Liver (tissue), 9 donors: ENCODE results near the gene TUBB3. TPM values are rescaled to one million over a fixed set of nuclear protein-coding genes. Genes with fewer than 3 reads are reported as not detected.

Experiments
- DNase-seq: peaks from one replicate; pipeline ENCODE4 v3.0.0-alpha.2; 2017; ENCODE audit warnings: low spot score
- H3K27ac ChIP-seq, 2 donors: one replicate each; pipeline ENCODE4 v1.7.0; 2013; ENCODE audit warnings: inconsistent platforms in 2 of 2, low read length in 2 of 2, control low read depth in 1 of 2, low read depth in 1 of 2, mild to moderate bottlenecking in 1 of 2
- H3K27me3 ChIP-seq, 4 donors: one replicate each; pipeline versions ENCODE4 v1.6.1 to v1.7.0; 2013; ENCODE audit warnings: low read length in 3 of 4, inconsistent platforms in 1 of 4, mild to moderate bottlenecking in 1 of 4, moderate library complexity in 1 of 4; ENCODE audit not compliant: control insufficient read depth in 4 of 4, insufficient read depth in 4 of 4
- H3K36me3 ChIP-seq, 4 donors: one replicate each; pipeline versions ENCODE4 v1.6.1 to v1.7.0; 2013; ENCODE audit warnings: low read length in 3 of 4, mild to moderate bottlenecking in 3 of 4, low read depth in 1 of 4, moderate library complexity in 1 of 4; ENCODE audit not compliant: control insufficient read depth in 4 of 4, insufficient read depth in 3 of 4
- H3K4me1 ChIP-seq, 4 donors: one replicate each; pipeline versions ENCODE4 v1.6.1 to v1.7.0; 2013; ENCODE audit warnings: low read length in 3 of 4, mild to moderate bottlenecking in 3 of 4, moderate library complexity in 1 of 4; ENCODE audit not compliant: control insufficient read depth in 4 of 4, insufficient read depth in 4 of 4
- H3K4me3 ChIP-seq, 3 donors: one replicate each; pipeline versions ENCODE4 v1.6.1 to v1.7.0; 2013; ENCODE audit warnings: low read length in 3 of 3, control low read depth in 1 of 3, low read depth in 1 of 3, mild to moderate bottlenecking in 1 of 3
- H3K9ac ChIP-seq, 2 donors: one replicate each; pipeline ENCODE4 v1.7.0; 2013; ENCODE audit warnings: low read length in 2 of 2, mild to moderate bottlenecking in 2 of 2, moderate library complexity in 2 of 2, control low read depth in 1 of 2, low read depth in 1 of 2
- H3K9me3 ChIP-seq, 4 donors: one replicate each; pipeline versions ENCODE4 v1.6.1 to v1.7.0; 2013; ENCODE audit warnings: low read length in 3 of 4; ENCODE audit not compliant: control insufficient read depth in 4 of 4
- EGR1 ChIP-seq, 2 donors: IDR thresholded peaks; 2 replicates each; pipeline ENCODE4 v1.6.1; 2016 to 2018; ENCODE audit warnings: antibody characterized with exemption in 2 of 2, low read depth in 2 of 2
- FOXA1 ChIP-seq: IDR thresholded peaks from 2 replicates; pipeline ENCODE4 v1.6.1; 2016; ENCODE audit warnings: antibody characterized with exemption
- FOXA2 ChIP-seq: IDR thresholded peaks from 2 replicates; pipeline ENCODE4 v1.6.1; 2016; ENCODE audit warnings: antibody characterized with exemption
- GABPA ChIP-seq, 2 donors: IDR thresholded peaks in 1 of 2; conservative IDR thresholded peaks in 1 of 2; 2 replicates each; pipeline ENCODE4 v1.6.1; 2016; ENCODE audit warnings: antibody characterized with exemption in 2 of 2, mild to moderate bottlenecking in 1 of 2, moderate library complexity in 1 of 2
- HNF4A ChIP-seq, 2 donors: conservative IDR thresholded peaks; 2 replicates each; pipeline ENCODE4 v1.6.1; 2016; ENCODE audit warnings: antibody characterized with exemption in 2 of 2, mild to moderate bottlenecking in 2 of 2
- HNF4G ChIP-seq: IDR thresholded peaks from 2 replicates; pipeline ENCODE4 v1.6.1; 2016; ENCODE audit warnings: antibody characterized with exemption
- JUND ChIP-seq, 2 donors: IDR thresholded peaks; 2 replicates each; pipeline ENCODE4 v1.6.1; 2016; ENCODE audit warnings: antibody characterized with exemption in 2 of 2
- NR2F2 ChIP-seq: IDR thresholded peaks from 2 replicates; pipeline ENCODE4 v1.6.1; 2016; ENCODE audit warnings: antibody characterized with exemption
- RAD21 ChIP-seq, 2 donors: IDR thresholded peaks; 2 replicates each; pipeline ENCODE4 v1.6.1; 2016; ENCODE audit warnings: antibody characterized with exemption in 2 of 2, mild to moderate bottlenecking in 2 of 2
- RXRA ChIP-seq, 2 donors: IDR thresholded peaks; 2 replicates each; pipeline ENCODE4 v1.6.1; 2017 to 2018; ENCODE audit warnings: antibody characterized with exemption in 2 of 2, mild to moderate bottlenecking in 1 of 2
- SP1 ChIP-seq: IDR thresholded peaks from 2 replicates; pipeline ENCODE4 v1.6.1; 2018; ENCODE audit warnings: antibody characterized with exemption, mild to moderate bottlenecking
- TAF1 ChIP-seq: conservative IDR thresholded peaks from 2 replicates; pipeline ENCODE4 v1.6.1; 2016; ENCODE audit warnings: antibody characterized with exemption, mild to moderate bottlenecking
- YY1 ChIP-seq: IDR thresholded peaks from 2 replicates; pipeline ENCODE4 v1.6.1; 2016; ENCODE audit warnings: antibody characterized with exemption, mild to moderate bottlenecking
- WGBS: extraction: QIAGEN DNeasy Blood & Tissue Kit; methylation state at CpG from one replicate; pipeline ENCODE4 v1.1.7; 2013; 5-methylcytosine and 5-hydroxymethylcytosine counted together
- polyA plus RNA-seq, 2 donors: library from polyadenylated mRNA; stranded (reverse) in 1 of 2; unstranded in 1 of 2; fragments of 200-250 nt in 1 of 2; fragments of >200 nt in 1 of 2; fragmentation: Nextera tagmentation in 1 of 2; extraction: Ambion mirVana in 1 of 2; gene quantifications; one replicate each; pipeline versions ENCODE4 v1.2.1 to v1.2.3, GENCODE V29; 2013 to 2015
- total RNA-seq, 2 donors: library from RNA; depleted of rRNA; stranded (reverse); fragments of >200 nt; gene quantifications; one replicate each; pipeline ENCODE4 v1.2.3, GENCODE V29; 2014
- TF ChIP-seq, protein P1 (sequence below): fragments of 150-350 bp; IDR thresholded peaks from 2 replicates; pipeline ENCODE4 v1.5.1; 2017; ENCODE audit warnings: improper control_type of control experiment, low read depth, low read length; ENCODE audit not compliant: missing input control
- TF ChIP-seq, protein P2 (sequence below): IDR thresholded peaks from 2 replicates; pipeline ENCODE4 v1.6.1; 2016; ENCODE audit warnings: antibody characterized with exemption, mild to moderate bottlenecking
- TF ChIP-seq, protein P3 (sequence below): IDR thresholded peaks from 2 replicates; pipeline ENCODE4 v1.6.1; 2016; ENCODE audit warnings: antibody characterized with exemption
- TF ChIP-seq, protein P4 (sequence below): IDR thresholded peaks from 2 replicates; pipeline ENCODE4 v1.6.1; 2016; ENCODE audit warnings: antibody characterized with exemption
- TF ChIP-seq, protein P5 (sequence below): IDR thresholded peaks from 2 replicates; pipeline ENCODE4 v1.6.1; 2016; ENCODE audit warnings: antibody characterized with exemption
- donor health status: healthy.
- donor health status: healthy.
- donor health status: healthy.
- donor health status: healthy.
- donor health status: healthy.

TUBB3 gene
- total and polyA plus RNA-seq, 4 donors, result 0.17 to 0.89 (median 0.25) TPM; not detected in 1

DNA sequence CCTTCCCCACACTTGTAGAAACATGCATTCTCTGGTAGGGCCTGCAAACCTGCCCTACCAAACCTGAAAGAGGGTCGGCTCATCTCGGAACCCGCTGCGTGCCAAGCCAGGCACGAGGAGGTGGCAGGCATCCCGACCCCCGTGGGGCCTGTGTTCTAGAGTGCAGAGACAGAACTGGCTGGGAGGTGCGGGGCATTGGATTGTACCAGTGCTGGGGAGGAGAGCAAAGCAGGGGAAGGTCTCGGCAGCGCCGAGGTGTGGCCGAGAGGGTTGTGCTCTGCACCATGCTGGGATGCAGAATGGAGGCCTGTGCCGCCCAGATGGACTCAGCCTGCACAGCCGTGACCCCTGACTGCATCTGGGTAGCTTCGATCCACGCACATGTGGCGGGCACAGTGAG lies 22.3 kb upstream of the TUBB3 start:
- no peak for DNase-seq
- Histone ChIP-seq H3K27ac (no peak overlapping the region), H3K9me3 (no peaks in the 10 kb centered on the region), H3K27me3 (no peaks in the 10 kb centered on the region), H3K9ac (no peak overlapping the region), H3K36me3 (peaks cover 25 to 76% (median 41%) of the 10 kb centered on the region in 4 donors), H3K4me1 (no peaks in the 10 kb centered on the region), H3K4me3 (no peak overlapping the region)
- 97% methylated on average over 17 of the region's 17 CpGs for WGBS
- TF ChIP-seq GABPA (IDR thresholded peaks at IDR 0.05 in 1 of 2, conservative IDR thresholded peaks at IDR 0.05 in 1 of 2), result no peak
- TF ChIP-seq HNF4A (conservative IDR thresholded peaks at IDR 0.05), result no peak
- no peak for TF ChIP-seq JUND (IDR thresholded peaks at IDR 0.05)
- no peak for TF ChIP-seq FOXA1
- TF ChIP-seq, protein P1, sequence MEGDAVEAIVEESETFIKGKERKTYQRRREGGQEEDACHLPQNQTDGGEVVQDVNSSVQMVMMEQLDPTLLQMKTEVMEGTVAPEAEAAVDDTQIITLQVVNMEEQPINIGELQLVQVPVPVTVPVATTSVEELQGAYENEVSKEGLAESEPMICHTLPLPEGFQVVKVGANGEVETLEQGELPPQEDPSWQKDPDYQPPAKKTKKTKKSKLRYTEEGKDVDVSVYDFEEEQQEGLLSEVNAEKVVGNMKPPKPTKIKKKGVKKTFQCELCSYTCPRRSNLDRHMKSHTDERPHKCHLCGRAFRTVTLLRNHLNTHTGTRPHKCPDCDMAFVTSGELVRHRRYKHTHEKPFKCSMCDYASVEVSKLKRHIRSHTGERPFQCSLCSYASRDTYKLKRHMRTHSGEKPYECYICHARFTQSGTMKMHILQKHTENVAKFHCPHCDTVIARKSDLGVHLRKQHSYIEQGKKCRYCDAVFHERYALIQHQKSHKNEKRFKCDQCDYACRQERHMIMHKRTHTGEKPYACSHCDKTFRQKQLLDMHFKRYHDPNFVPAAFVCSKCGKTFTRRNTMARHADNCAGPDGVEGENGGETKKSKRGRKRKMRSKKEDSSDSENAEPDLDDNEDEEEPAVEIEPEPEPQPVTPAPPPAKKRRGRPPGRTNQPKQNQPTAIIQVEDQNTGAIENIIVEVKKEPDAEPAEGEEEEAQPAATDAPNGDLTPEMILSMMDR, result no peak
- TF ChIP-seq, protein P2, sequence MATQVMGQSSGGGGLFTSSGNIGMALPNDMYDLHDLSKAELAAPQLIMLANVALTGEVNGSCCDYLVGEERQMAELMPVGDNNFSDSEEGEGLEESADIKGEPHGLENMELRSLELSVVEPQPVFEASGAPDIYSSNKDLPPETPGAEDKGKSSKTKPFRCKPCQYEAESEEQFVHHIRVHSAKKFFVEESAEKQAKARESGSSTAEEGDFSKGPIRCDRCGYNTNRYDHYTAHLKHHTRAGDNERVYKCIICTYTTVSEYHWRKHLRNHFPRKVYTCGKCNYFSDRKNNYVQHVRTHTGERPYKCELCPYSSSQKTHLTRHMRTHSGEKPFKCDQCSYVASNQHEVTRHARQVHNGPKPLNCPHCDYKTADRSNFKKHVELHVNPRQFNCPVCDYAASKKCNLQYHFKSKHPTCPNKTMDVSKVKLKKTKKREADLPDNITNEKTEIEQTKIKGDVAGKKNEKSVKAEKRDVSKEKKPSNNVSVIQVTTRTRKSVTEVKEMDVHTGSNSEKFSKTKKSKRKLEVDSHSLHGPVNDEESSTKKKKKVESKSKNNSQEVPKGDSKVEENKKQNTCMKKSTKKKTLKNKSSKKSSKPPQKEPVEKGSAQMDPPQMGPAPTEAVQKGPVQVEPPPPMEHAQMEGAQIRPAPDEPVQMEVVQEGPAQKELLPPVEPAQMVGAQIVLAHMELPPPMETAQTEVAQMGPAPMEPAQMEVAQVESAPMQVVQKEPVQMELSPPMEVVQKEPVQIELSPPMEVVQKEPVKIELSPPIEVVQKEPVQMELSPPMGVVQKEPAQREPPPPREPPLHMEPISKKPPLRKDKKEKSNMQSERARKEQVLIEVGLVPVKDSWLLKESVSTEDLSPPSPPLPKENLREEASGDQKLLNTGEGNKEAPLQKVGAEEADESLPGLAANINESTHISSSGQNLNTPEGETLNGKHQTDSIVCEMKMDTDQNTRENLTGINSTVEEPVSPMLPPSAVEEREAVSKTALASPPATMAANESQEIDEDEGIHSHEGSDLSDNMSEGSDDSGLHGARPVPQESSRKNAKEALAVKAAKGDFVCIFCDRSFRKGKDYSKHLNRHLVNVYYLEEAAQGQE, result no peak
- TF ChIP-seq, protein P3, sequence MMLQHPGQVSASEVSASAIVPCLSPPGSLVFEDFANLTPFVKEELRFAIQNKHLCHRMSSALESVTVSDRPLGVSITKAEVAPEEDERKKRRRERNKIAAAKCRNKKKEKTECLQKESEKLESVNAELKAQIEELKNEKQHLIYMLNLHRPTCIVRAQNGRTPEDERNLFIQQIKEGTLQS, result no peak
- TF ChIP-seq YY1, result no peak
- no peak for TF ChIP-seq NR2F2
- TF ChIP-seq RAD21 (IDR thresholded peaks at IDR 0.05), result no peak
- no peak for TF ChIP-seq HNF4G
- TF ChIP-seq SP1, result no peak
- TF ChIP-seq, protein P4, sequence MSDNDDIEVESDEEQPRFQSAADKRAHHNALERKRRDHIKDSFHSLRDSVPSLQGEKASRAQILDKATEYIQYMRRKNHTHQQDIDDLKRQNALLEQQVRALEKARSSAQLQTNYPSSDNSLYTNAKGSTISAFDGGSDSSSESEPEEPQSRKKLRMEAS, result no peak
- no peak for TF ChIP-seq EGR1 (IDR thresholded peaks at IDR 0.05; ENCODE audit: low read depth in 2 of 2)
- TF ChIP-seq FOXA2, result no peak

DNA sequence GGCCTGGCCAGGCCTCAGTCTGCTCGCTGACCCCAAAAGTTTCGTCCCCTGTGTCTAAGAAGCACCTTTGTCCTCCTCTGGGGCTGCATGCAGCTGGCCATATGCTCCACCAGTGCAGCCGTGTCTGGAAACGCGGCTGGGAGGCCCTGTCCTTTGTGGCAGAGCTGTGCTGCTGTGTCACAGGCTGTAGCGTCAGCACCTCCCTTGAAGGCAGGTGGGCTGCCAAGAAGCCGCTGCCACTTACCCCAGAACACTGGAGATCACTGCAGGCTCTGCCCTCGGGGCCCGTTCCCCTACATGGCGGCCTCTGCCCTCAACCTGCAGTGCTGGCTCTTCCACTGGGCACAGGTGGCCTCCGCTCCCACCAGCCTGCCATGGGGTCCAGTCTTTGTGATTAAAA lies 20.2 kb upstream of the TUBB3 start:
- Histone ChIP-seq H3K27ac (no peak overlapping the region), H3K4me1 (no peaks in the 10 kb centered on the region), H3K9me3 (no peaks in the 10 kb centered on the region), H3K9ac (no peak overlapping the region), H3K36me3 (peaks cover 27 to 74% (median 44%) of the 10 kb centered on the region in 4 donors), H3K4me3 (no peak overlapping the region), H3K27me3 (no peaks in the 10 kb centered on the region)
- 92% methylated on average over 11 of the region's 11 CpGs for WGBS
- DNase-seq, result no peak
- TF ChIP-seq SP1, result no peak
- TF ChIP-seq YY1, result no peak
- no peak for TF ChIP-seq EGR1 (IDR thresholded peaks at IDR 0.05; ENCODE audit: low read depth in 2 of 2)
- TF ChIP-seq, protein P3, result no peak
- no peak for TF ChIP-seq FOXA1
- TF ChIP-seq, protein P2, result no peak
- TF ChIP-seq, protein P4, result no peak
- TF ChIP-seq HNF4A (conservative IDR thresholded peaks at IDR 0.05), result no peak
- TF ChIP-seq TAF1, result no peak
- TF ChIP-seq, protein P5, sequence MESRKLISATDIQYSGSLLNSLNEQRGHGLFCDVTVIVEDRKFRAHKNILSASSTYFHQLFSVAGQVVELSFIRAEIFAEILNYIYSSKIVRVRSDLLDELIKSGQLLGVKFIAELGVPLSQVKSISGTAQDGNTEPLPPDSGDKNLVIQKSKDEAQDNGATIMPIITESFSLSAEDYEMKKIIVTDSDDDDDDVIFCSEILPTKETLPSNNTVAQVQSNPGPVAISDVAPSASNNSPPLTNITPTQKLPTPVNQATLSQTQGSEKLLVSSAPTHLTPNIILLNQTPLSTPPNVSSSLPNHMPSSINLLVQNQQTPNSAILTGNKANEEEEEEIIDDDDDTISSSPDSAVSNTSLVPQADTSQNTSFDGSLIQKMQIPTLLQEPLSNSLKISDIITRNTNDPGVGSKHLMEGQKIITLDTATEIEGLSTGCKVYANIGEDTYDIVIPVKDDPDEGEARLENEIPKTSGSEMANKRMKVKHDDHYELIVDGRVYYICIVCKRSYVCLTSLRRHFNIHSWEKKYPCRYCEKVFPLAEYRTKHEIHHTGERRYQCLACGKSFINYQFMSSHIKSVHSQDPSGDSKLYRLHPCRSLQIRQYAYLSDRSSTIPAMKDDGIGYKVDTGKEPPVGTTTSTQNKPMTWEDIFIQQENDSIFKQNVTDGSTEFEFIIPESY, result no peak
- no peak for TF ChIP-seq GABPA (IDR thresholded peaks at IDR 0.05 in 1 of 2, conservative IDR thresholded peaks at IDR 0.05 in 1 of 2)
- TF ChIP-seq NR2F2, result no peak
- no peak for TF ChIP-seq HNF4G
- no peak for TF ChIP-seq RXRA (IDR thresholded peaks at IDR 0.05)
